ENCODE measurements around the gene WRAP53.

GRCh38 chr17:7747635-7748071, 59.4 kb downstream of the WRAP53 start:
- TF ChIP-seq CTCF (IDR thresholded peaks at IDR 0.05) (no peak), POLR2AphosphoS5 (IDR thresholded peaks at IDR 0.05) (no peak), POLR2A (IDR thresholded peaks at IDR 0.05) (no peak), EP300 (IDR thresholded peaks at IDR 0.05; ENCODE audit: low read depth) (no peak)

Measured in transverse colon (tissue), 4 donors.